PC-9 (cell line): ENCODE results near the gene CARMIL1.

Source experiments
- EZH2 ChIP-seq: fragments of 200-600 bp; sonication (generic); IDR thresholded peaks from 2 replicates; pipeline ENCODE4 v1.8.0; 2017; ENCODE audit warnings: antibody characterized with exemption, low read depth
- TF ChIP-seq, protein P1 (sequence below): fragments of 200-600 bp; sonication (generic); conservative IDR thresholded peaks from 2 replicates; pipeline ENCODE4 v1.6.1; 2017; ENCODE audit warnings: mixed run types, antibody characterized with exemption, mild to moderate bottlenecking, moderate library complexity

DNA sequence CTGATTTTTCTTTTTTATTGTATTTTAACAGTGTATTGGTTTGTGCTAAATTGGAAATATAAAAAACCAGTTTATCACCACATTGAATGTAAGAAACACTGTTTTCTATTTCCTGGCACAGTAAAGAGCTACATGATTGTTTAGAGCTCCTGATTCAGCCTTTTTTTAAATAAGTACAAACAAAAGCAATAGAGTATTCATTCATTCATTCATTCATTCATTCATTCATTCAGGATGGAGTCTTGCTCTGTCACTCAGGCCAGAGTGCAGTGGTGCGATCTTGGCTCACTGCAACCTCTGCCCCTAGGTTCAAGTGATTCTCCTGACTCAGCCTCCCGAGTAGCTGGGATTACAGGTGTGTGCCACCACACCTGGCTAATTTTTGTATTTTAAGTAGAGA lies 276.0 kb downstream of the CARMIL1 start:
- TF ChIP-seq, protein P1, sequence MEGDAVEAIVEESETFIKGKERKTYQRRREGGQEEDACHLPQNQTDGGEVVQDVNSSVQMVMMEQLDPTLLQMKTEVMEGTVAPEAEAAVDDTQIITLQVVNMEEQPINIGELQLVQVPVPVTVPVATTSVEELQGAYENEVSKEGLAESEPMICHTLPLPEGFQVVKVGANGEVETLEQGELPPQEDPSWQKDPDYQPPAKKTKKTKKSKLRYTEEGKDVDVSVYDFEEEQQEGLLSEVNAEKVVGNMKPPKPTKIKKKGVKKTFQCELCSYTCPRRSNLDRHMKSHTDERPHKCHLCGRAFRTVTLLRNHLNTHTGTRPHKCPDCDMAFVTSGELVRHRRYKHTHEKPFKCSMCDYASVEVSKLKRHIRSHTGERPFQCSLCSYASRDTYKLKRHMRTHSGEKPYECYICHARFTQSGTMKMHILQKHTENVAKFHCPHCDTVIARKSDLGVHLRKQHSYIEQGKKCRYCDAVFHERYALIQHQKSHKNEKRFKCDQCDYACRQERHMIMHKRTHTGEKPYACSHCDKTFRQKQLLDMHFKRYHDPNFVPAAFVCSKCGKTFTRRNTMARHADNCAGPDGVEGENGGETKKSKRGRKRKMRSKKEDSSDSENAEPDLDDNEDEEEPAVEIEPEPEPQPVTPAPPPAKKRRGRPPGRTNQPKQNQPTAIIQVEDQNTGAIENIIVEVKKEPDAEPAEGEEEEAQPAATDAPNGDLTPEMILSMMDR, result no peak
- TF ChIP-seq EZH2, result no peak
